A549 (cell line): ENCODE results near the gene FAAP100. TPM values are rescaled to one million over a fixed set of nuclear protein-coding genes. Genes with fewer than 3 reads are reported as not detected.
A peak's percentile ranks its signal among the peaks of the same experiment; 100 is the strongest.

ENCODE experiments used
- ATAC-seq, 2 experiments: fragments of 200-7000 bp in 1 of 2; fragments of >200 bp in 1 of 2; cut with Nextera tagmentation in 1 of 2; cut with Tn5 transposase in 1 of 2; 3 replicates each; pipeline versions ENCODE4 v1.8.0 to v1.9.1; 2018 to 2020; ENCODE audit warnings: mild to moderate bottlenecking in 1 of 2, moderate library complexity in 1 of 2
- CTCF ChIA-PET: fragments of 300-600 bp; sonication (Branson Sonifier 250); formaldehyde crosslinking; extraction: SDS; loops from one replicate; lab custom pipeline; 2021; ENCODE audit warnings: antibody characterized with exemption, inconsistent platforms; lab: Yijun Ruan, JAX
- POLR2A ChIA-PET: fragments of 350-600 bp; formaldehyde crosslinking; extraction: SDS; loops from one replicate; lab custom pipeline; 2021; ENCODE audit warnings: antibody characterized with exemption, inconsistent platforms; lab: Yijun Ruan, JAX
- DNase-seq, 2 experiments: peaks; one replicate each; pipeline versions ENCODE4 v3.0.0 to v3.0.0-alpha.2; 2011 to 2016; ENCODE audit warnings: low read depth in 1 of 2, low spot score in 1 of 2
- FAIRE-seq: peaks from 2 replicates; lab custom pipeline; 2011; peaks lifted over from hg19 to GRCh38; lab: Jason Lieb, UNC
- H3K27ac ChIP-seq, 2 experiments: fragments of >200 bp; sonication (Bioruptor Twin); formaldehyde crosslinking; 3 replicates each; pipeline ENCODE4 v1.5.1; 2016 to 2017
- H3K4me1 ChIP-seq: fragments of >200 bp; sonication (Bioruptor Twin); formaldehyde crosslinking; 3 replicates; pipeline ENCODE4 v1.6.1; 2016
- H3K4me2 ChIP-seq: fragments of >200 bp; sonication (Bioruptor Twin); formaldehyde crosslinking; 3 replicates; pipeline ENCODE4 v1.6.1; 2016
- H3K4me3 ChIP-seq: fragments of >200 bp; sonication (Bioruptor Twin); formaldehyde crosslinking; 3 replicates; pipeline ENCODE4 v1.5.1; 2016
- H3K9me3 ChIP-seq: fragments of >200 bp; sonication (Bioruptor Twin); formaldehyde crosslinking; 3 replicates; pipeline ENCODE4 v1.6.1; 2016
- CBX2 ChIP-seq: fragments of 200-600 bp; sonication (generic); IDR thresholded peaks from 2 replicates; pipeline ENCODE4 v1.6.1; 2016; ENCODE audit warnings: low read depth, mild to moderate bottlenecking, borderline replicate concordance
- CTCF ChIP-seq: fragments of >200 bp; sonication (Bioruptor Twin); formaldehyde crosslinking; IDR thresholded peaks from 3 replicates; pipeline ENCODE4 v1.5.1; 2016
- EP300 ChIP-seq, 2 experiments: fragments of >200 bp; sonication (Bioruptor Twin); formaldehyde crosslinking; IDR thresholded peaks; 2 replicates in 1 of 2; 3 replicates in 1 of 2; pipeline ENCODE4 v1.6.1; 2016 to 2017
- ESRRA ChIP-seq: fragments of 150-350 bp; IDR thresholded peaks from 2 replicates; pipeline ENCODE4 v1.6.1; 2014; ENCODE audit warnings: mild to moderate bottlenecking, low read length, borderline replicate concordance
- HMGXB4 ChIP-seq: fragments of 250-450 bp; sonication (Bioruptor Pico); IDR thresholded peaks from 2 replicates; pipeline ENCODE4 v1.5.0; 2021; ENCODE audit warnings: mild to moderate bottlenecking, moderate library complexity, borderline replicate concordance
- HOXA7 ChIP-seq: fragments of 250-450 bp; sonication (Bioruptor Pico); IDR thresholded peaks from 2 replicates; pipeline ENCODE4 v1.5.0; 2020; ENCODE audit warnings: mild to moderate bottlenecking, moderate library complexity
- HOXB13 ChIP-seq: fragments of 250-450 bp; sonication (Bioruptor Pico); IDR thresholded peaks from 2 replicates; pipeline ENCODE4 v1.5.0; 2020; ENCODE audit warnings: low read depth, mild to moderate bottlenecking, moderate library complexity
- HOXB5 ChIP-seq: fragments of 250-450 bp; sonication (Bioruptor Pico); IDR thresholded peaks from 2 replicates; pipeline ENCODE4 v1.5.0; 2020; ENCODE audit warnings: mild to moderate bottlenecking, moderate library complexity
- KDM1A ChIP-seq: fragments of 200-600 bp; sonication (generic); IDR thresholded peaks from 2 replicates; pipeline ENCODE4 v1.6.1; 2016; ENCODE audit warnings: low read depth, mild to moderate bottlenecking
- KDM5A ChIP-seq: fragments of 200-600 bp; sonication (generic); IDR thresholded peaks from 2 replicates; pipeline ENCODE4 v1.6.1; 2016; ENCODE audit warnings: antibody characterized with exemption, mild to moderate bottlenecking
- MAFK ChIP-seq: fragments of 450-650 bp; IDR thresholded peaks from 2 replicates; pipeline ENCODE4 v1.6.1; 2014; ENCODE audit not compliant: partially characterized antibody
- MAZ ChIP-seq: fragments of 150-350 bp; IDR thresholded peaks from 2 replicates; pipeline ENCODE4 v1.6.1; 2014; ENCODE audit warnings: antibody characterized with exemption, low read depth, low read length, borderline replicate concordance
- MYC ChIP-seq: IDR thresholded peaks from 2 replicates; pipeline ENCODE4 v1.6.1; 2012; ENCODE audit warnings: mild to moderate bottlenecking, inconsistent platforms, low read length, improper control_type of control experiment, borderline replicate concordance
- NFE2L2 ChIP-seq: fragments of 150-350 bp; conservative IDR thresholded peaks from 2 replicates; pipeline ENCODE4 v1.6.1; 2014; ENCODE audit warnings: low read length
- NR3C1 ChIP-seq: fragments of >200 bp; sonication (Bioruptor Twin); formaldehyde crosslinking; IDR thresholded peaks from 3 replicates; pipeline ENCODE4 v1.6.1; 2017
- POLR2AphosphoS2 ChIP-seq: conservative IDR thresholded peaks from 2 replicates; pipeline ENCODE4 v1.6.1; 2012; ENCODE audit warnings: low read length, improper control_type of control experiment, inconsistent platforms
- REST ChIP-seq: fragments of 200-600 bp; sonication (generic); IDR thresholded peaks from 2 replicates; pipeline ENCODE4 v1.6.1; 2016; ENCODE audit warnings: antibody characterized with exemption, mild to moderate bottlenecking, moderate library complexity
- SREBF2 ChIP-seq: fragments of 450-650 bp; IDR thresholded peaks from 2 replicates; pipeline ENCODE4 v1.6.1; 2014; ENCODE audit warnings: mild to moderate bottlenecking, moderate library complexity
- TFCP2L1 ChIP-seq: fragments of 250-450 bp; sonication (Bioruptor Pico); IDR thresholded peaks from 2 replicates; pipeline ENCODE4 v1.5.0; 2021; ENCODE audit warnings: mild to moderate bottlenecking
- TP53 ChIP-seq: fragments of 250-450 bp; sonication (Bioruptor Pico); IDR thresholded peaks from 2 replicates; pipeline ENCODE4 v1.5.0; 2021; ENCODE audit warnings: mild to moderate bottlenecking, moderate library complexity
- WGBS: methylation state at CpG from one replicate; pipeline ENCODE4 v1.1.6; 2017; ENCODE audit errors: missing lambda C conversion rate; 5-methylcytosine and 5-hydroxymethylcytosine counted together
- polyA plus RNA-seq, 4 experiments: library from polyadenylated mRNA; depleted of rRNA in 3 of 4; stranded (reverse); fragments of >200 nt; fragmentation: RNase III in 1 of 4; extraction: RNeasy Plus Mini Kit Qiagen cat#74134 plus additional on column Dnase treatment in 1 of 4; gene quantifications; 2 replicates in 3 of 4; 3 replicates in 1 of 4; pipeline ENCODE4 v1.2.3, GENCODE V29; 2011 to 2017
- TF ChIP-seq, protein P1 (sequence below): fragments of 150-350 bp; IDR thresholded peaks from 2 replicates; pipeline ENCODE4 v1.6.1; 2014; ENCODE audit warnings: low read depth, mild to moderate bottlenecking, low read length

The FAAP100 gene
- polyA plus RNA-seq, 2 of the 4 experiments (the other 2 are of a cell fraction): 5.4 to 16.8 TPM

DNA sequence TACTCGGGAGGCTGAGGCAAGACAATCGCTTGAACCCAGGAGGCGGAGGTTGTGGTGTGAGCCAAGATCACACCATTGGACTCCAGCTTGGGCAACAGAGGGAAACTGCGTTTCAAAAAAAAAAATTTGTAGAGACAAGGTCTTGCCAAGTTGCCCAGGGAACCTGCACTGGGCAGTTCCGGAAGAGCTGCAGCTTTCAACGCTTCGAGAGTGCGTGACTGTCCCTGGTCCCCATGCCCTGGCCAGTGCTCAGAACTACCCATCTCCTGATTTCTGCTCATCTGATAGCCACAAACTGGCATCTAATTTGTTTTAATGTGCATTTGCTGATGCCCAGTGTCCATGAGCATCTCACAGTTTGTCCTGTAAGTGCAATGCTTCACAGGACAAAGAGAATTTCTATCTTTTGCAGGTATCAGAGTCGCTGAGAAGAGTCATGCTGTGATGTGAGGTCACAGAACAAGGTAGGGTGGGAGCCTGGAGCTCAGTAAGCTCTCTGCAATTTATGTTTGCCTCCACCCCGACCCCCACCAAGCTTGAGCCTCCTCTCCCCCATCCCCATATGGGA, 43.4 kb downstream of the FAAP100 start (continued):
- TF ChIP-seq REST (peak; percentile 39; the same call in 1 of the 2 replicates), TFCP2L1 (0 out of 2 replicates have a peak, but pooled peaks have one; percentile 29), MAZ (no peak)

GRCh38 chr17:81503619-81504018, 48.5 kb downstream of the FAAP100 start:
- no peak overlapping the region for H3K4me3 ChIP-seq
- FAIRE-seq (no peak), DNase-seq (no peak), ATAC-seq (no peak)
- no peak overlapping the region for H3K4me2 ChIP-seq
- ChIA-PET POLR2A (no interaction called here), CTCF (interaction anchor here (0.6 to 7.4 kb wide), 6 partner anchors 14 to 249 kb away, joined by 3 to 43 read pairs (median 5); no protein-coding TSS in a partner anchor)
- no peaks in the 10 kb centered on the region for H3K9me3 ChIP-seq
- TF ChIP-seq POLR2AphosphoS2 (no peak), HOXB13 (no peak), HOXA7 (CRISPR knock-in tag) (no peak), CTCF (no peak), KDM5A (no peak), TP53 (CRISPR knock-in tag) (no peak), ESRRA (no peak), CBX2 (no peak)
- H3K4me1 ChIP-seq: peaks cover 12% of the 10 kb centered on the region
- H3K27ac ChIP-seq: no peak overlapping the region

GRCh38 chr17:81502471-81503017, 49.6 kb downstream of the FAAP100 start:
- ATAC-seq: peak in 1 of 2 experiments; percentile 25; a peak in 1 of 6 replicates
- TF ChIP-seq KDM1A (no peak), NFE2L2 (no peak), HOXB13 (no peak), MAFK (no peak), SREBF2 (no peak), CTCF (no peak), MYC (no peak), HOXB5 (CRISPR knock-in tag) (no peak), EP300 (IDR thresholded peaks at IDR 0.05) (no peak), HMGXB4 (CRISPR knock-in tag) (no peak), NR3C1 (no peak)
- TF ChIP-seq, protein P1, sequence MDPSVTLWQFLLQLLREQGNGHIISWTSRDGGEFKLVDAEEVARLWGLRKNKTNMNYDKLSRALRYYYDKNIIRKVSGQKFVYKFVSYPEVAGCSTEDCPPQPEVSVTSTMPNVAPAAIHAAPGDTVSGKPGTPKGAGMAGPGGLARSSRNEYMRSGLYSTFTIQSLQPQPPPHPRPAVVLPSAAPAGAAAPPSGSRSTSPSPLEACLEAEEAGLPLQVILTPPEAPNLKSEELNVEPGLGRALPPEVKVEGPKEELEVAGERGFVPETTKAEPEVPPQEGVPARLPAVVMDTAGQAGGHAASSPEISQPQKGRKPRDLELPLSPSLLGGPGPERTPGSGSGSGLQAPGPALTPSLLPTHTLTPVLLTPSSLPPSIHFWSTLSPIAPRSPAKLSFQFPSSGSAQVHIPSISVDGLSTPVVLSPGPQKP: no peak

More at GRCh38 chr17:81502471-81503017, 49.6 kb downstream of the FAAP100 start:
- DNase-seq (no peak), FAIRE-seq (no peak)
- peaks cover 12% of the 10 kb centered on the region for H3K4me1 ChIP-seq
- no peaks in the 10 kb centered on the region for H3K9me3 ChIP-seq
- CTCF ChIA-PET: interaction anchor here (0.7 to 7.4 kb wide), 5 partner anchors 9 to 248 kb away, joined by 3 to 43 read pairs (median 3); no protein-coding TSS in a partner anchor
- H3K4me2 ChIP-seq: no peak overlapping the region
- WGBS: 72% methylated on average over 12 of the region's 12 CpGs
- POLR2A ChIA-PET: no interaction called here
- H3K4me3 ChIP-seq: no peak overlapping the region
- no peak overlapping the region for H3K27ac ChIP-seq
